Tibial nerve (tissue), 4 donors: ENCODE data around the gene SUSD1. TPM values are rescaled to one million over a fixed set of nuclear protein-coding genes. Genes with fewer than 3 reads are reported as not detected.

Source experiments
- DNase-seq, 2 donors: peaks; one replicate each; pipeline ENCODE4 v3.0.0-alpha.2; 2019; ENCODE audit warnings: low spot score in 2 of 2
- H3K27ac ChIP-seq, 4 donors: fragments of 200-600 bp; sonication (generic) in 3 of 4; one replicate each; pipeline ENCODE4 v1.5.1; 2017 to 2019; ENCODE audit warnings: mild to moderate bottlenecking in 1 of 4
- H3K27me3 ChIP-seq, 2 donors: fragments of 200-600 bp; sonication (generic) in 1 of 2; one replicate each; pipeline versions ENCODE4 v1.5.1 to v1.6.0; 2017 to 2019
- H3K36me3 ChIP-seq, 3 donors: fragments of 200-600 bp; sonication (generic); one replicate each; pipeline ENCODE4 v1.5.1; 2018 to 2019
- H3K4me1 ChIP-seq, 4 donors: fragments of 200-600 bp; sonication (generic) in 3 of 4; one replicate each; pipeline ENCODE4 v1.5.1; 2017 to 2019
- H3K4me3 ChIP-seq, 4 donors: fragments of 200-600 bp; sonication (generic) in 3 of 4; one replicate each; pipeline ENCODE4 v1.5.1; 2017 to 2019; ENCODE audit warnings: mild to moderate bottlenecking in 1 of 4, moderate library complexity in 1 of 4
- H3K9me3 ChIP-seq, 4 donors: fragments of 200-600 bp; sonication (generic) in 3 of 4; one replicate each; pipeline ENCODE4 v1.5.1; 2017 to 2019
- CTCF ChIP-seq, 5 experiments: fragments of 200-600 bp in 3 of 5; fragments of 450-650 bp in 2 of 5; sonication (generic) in 3 of 5; IDR thresholded peaks; one replicate each; pipeline ENCODE4 v1.5.1; 2016 to 2019; ENCODE audit warnings: antibody characterized with exemption in 5 of 5, mild to moderate bottlenecking in 3 of 5, moderate library complexity in 2 of 5
- EP300 ChIP-seq, 2 donors: sonication (generic); formaldehyde crosslinking; IDR thresholded peaks; one replicate each; pipeline ENCODE4 v1.6.1; 2017; ENCODE audit warnings: antibody characterized with exemption in 2 of 2, mild to moderate bottlenecking in 1 of 2
- POLR2A ChIP-seq, 2 donors: fragments of 450-650 bp; IDR thresholded peaks; one replicate each; pipeline ENCODE4 v1.6.1; 2017; ENCODE audit warnings: antibody characterized with exemption in 2 of 2, mild to moderate bottlenecking in 2 of 2, moderate library complexity in 2 of 2
- WGBS, 2 donors: methylation state at CpG; one replicate each; pipeline ENCODE4 v1.1.5; 2018; 5-methylcytosine and 5-hydroxymethylcytosine counted together
- total RNA-seq, 4 donors: library from RNA; depleted of rRNA; stranded (reverse); fragments of >200 nt; gene quantifications; one replicate each; pipeline ENCODE4 v1.1.0, GENCODE V29; 2016

Gene SUSD1
- total RNA-seq, 4 donors from 2014 or later: 6.9 to 19.8 (median 11.5) TPM

DNA sequence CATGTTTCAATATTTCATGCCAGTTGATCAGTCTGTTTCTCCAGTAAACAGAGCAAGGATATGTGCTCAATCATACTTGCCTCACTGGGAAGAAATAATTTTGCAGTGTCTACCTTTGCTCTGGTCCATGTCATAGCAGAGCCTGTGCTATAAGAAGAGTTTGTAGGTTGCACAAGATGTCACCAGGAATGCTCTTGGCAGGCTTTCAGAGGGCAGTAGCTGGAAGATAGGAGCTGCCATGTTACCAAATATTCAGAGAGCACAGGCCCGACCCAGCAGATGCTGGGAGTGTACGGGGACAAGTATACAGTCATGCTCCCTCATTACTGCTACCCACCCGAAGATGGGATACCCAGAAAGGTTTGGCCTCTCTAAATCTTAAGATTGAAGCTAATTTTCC, 175.8 kb downstream of the SUSD1 start:
- no peak overlapping the region for H3K4me3 ChIP-seq
- no peak overlapping the region for H3K27ac ChIP-seq
- no peak for DNase-seq
- H3K27me3 ChIP-seq: no peaks in the 10 kb centered on the region
- H3K36me3 ChIP-seq: no peaks in the 10 kb centered on the region
- TF ChIP-seq EP300 (IDR thresholded peaks at IDR 0.05) (no peak), POLR2A (IDR thresholded peaks at IDR 0.05) (no peak), CTCF (IDR thresholded peaks at IDR 0.05) (no peak)
- no peaks in the 10 kb centered on the region for H3K9me3 ChIP-seq
- WGBS, 2 donors: 87 to 88% methylated on average over 3 of the region's 3 CpGs
- H3K4me1 ChIP-seq: no peaks in the 10 kb centered on the region

GRCh38 chr9:111997831-111998230, 177.3 kb downstream of the SUSD1 start:
- H3K4me1 ChIP-seq: peaks cover 0 to under 1% (median 0%) of the 10 kb centered on the region in 4 donors
- 94% methylated on average over 5 of the region's 5 CpGs for WGBS, 2 donors
- no peaks in the 10 kb centered on the region for H3K9me3 ChIP-seq
- no peak for TF ChIP-seq EP300 (IDR thresholded peaks at IDR 0.05)
- TF ChIP-seq CTCF (IDR thresholded peaks at IDR 0.05): no peak
- no peak for TF ChIP-seq POLR2A (IDR thresholded peaks at IDR 0.05)
- no peak overlapping the region for H3K4me3 ChIP-seq
- H3K27ac ChIP-seq: no peak overlapping the region
- no peaks in the 10 kb centered on the region for H3K27me3 ChIP-seq
- H3K36me3 ChIP-seq: no peaks in the 10 kb centered on the region
- no peak for DNase-seq

- Histone ChIP-seq H3K4me1 (peaks cover 0 to 3% (median 0%) of the 10 kb centered on the region in 4 donors), H3K9me3 (peaks cover 0 to 16% (median 2%) of the 10 kb centered on the region in 4 donors), H3K4me3 (no peak overlapping the region), H3K27ac (no peak overlapping the region), H3K36me3 (no peaks in the 10 kb centered on the region), H3K27me3 (no peaks in the 10 kb centered on the region)
- 84 to 86% methylated on average over 10 of the region's 10 CpGs for WGBS, 2 donors
- no peak for DNase-seq
- TF ChIP-seq CTCF (IDR thresholded peaks at IDR 0.05) (no peak), POLR2A (IDR thresholded peaks at IDR 0.05) (no peak)
Observed at GRCh38 chr9:111994831-111995458, 180.2 kb downstream of the SUSD1 start.

- no peaks in the 10 kb centered on the region for H3K27me3 ChIP-seq
- WGBS, 2 donors: 31 to 64% methylated on average over 1 of the region's 1 CpG
- no peaks in the 10 kb centered on the region for H3K36me3 ChIP-seq
- no peak overlapping the region for H3K27ac ChIP-seq
- no peak for TF ChIP-seq EP300 (IDR thresholded peaks at IDR 0.05)
- TF ChIP-seq POLR2A (IDR thresholded peaks at IDR 0.05): no peak
- no peak for TF ChIP-seq CTCF (IDR thresholded peaks at IDR 0.05)
- no peak overlapping the region for H3K4me3 ChIP-seq
- peaks cover 0 to 16% (median 2%) of the 10 kb centered on the region in 4 donors for H3K9me3 ChIP-seq
- peaks cover 0 to 3% (median 0%) of the 10 kb centered on the region in 4 donors for H3K4me1 ChIP-seq
- DNase-seq: no peak
Observed at GRCh38 chr9:111993319-111993718, 181.8 kb downstream of the SUSD1 start.

- WGBS, 2 donors: 85 to 91% methylated on average over 2 of the region's 2 CpGs
- DNase-seq: no peak
- TF ChIP-seq EP300 (IDR thresholded peaks at IDR 0.05) (no peak), POLR2A (IDR thresholded peaks at IDR 0.05) (no peak), CTCF (IDR thresholded peaks at IDR 0.05) (no peak)
- Histone ChIP-seq H3K36me3 (no peaks in the 10 kb centered on the region), H3K27me3 (no peaks in the 10 kb centered on the region), H3K9me3 (peaks cover 0 to 16% (median 2%) of the 10 kb centered on the region in 4 donors), H3K4me3 (no peak overlapping the region), H3K4me1 (peaks cover 0 to 3% (median 0%) of the 10 kb centered on the region in 4 donors), H3K27ac (no peak overlapping the region)
Observed at GRCh38 chr9:111992523-111992922, 182.6 kb downstream of the SUSD1 start.
